ENCODE results near the gene HRNR.

HRNR gene

DNA sequence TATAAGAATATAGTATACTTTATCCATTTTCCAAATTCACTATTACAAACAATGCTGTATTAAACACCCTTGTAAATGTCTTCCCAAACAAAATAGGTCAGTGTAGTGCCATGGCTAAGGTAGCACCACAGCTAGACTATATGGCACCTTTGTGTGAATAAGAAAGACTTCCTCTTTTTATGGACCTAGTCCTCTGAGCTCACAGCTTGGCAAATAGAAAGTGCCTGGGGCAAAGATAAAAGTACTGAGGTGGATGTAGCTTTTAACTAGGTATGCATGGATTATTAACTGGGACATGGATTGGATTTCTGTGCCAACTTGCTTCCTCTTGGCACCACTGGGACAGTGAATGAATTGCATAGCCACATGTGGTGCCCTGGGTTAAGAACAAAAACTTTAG lies 25.0 kb downstream of the HRNR start:
- H2AFZ ChIP-seq (ENCODE audit: low read depth, low read length): no peak overlapping the region
- DNase-seq (no peak), ATAC-seq (ENCODE audit: insufficient read depth, low read depth) (no peak)
- no peaks in the 10 kb centered on the region for H4K20me1 ChIP-seq (ENCODE audit: insufficient read depth, low read length)
- no peak overlapping the region for H3K4me2 ChIP-seq (ENCODE audit: insufficient read depth, low read length)
- H3K4me3 ChIP-seq (ENCODE audit: low read depth in 1 of 2, low read length in 2 of 2): no peak overlapping the region
- H3K36me3 ChIP-seq (ENCODE audit: insufficient read depth, low read length): no peaks in the 10 kb centered on the region
- H3K27ac ChIP-seq (ENCODE audit: low read length): no peak overlapping the region
- H3K9me3 ChIP-seq (ENCODE audit: insufficient read depth, low read length, severe bottlenecking): no peaks in the 10 kb centered on the region
- TF ChIP-seq, protein P1, sequence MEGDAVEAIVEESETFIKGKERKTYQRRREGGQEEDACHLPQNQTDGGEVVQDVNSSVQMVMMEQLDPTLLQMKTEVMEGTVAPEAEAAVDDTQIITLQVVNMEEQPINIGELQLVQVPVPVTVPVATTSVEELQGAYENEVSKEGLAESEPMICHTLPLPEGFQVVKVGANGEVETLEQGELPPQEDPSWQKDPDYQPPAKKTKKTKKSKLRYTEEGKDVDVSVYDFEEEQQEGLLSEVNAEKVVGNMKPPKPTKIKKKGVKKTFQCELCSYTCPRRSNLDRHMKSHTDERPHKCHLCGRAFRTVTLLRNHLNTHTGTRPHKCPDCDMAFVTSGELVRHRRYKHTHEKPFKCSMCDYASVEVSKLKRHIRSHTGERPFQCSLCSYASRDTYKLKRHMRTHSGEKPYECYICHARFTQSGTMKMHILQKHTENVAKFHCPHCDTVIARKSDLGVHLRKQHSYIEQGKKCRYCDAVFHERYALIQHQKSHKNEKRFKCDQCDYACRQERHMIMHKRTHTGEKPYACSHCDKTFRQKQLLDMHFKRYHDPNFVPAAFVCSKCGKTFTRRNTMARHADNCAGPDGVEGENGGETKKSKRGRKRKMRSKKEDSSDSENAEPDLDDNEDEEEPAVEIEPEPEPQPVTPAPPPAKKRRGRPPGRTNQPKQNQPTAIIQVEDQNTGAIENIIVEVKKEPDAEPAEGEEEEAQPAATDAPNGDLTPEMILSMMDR (IDR thresholded peaks at IDR 0.05; ENCODE audit: borderline replicate concordance, extremely low read depth, low read length, poor library complexity, severe bottlenecking): no peak
- no peak for TF ChIP-seq EZH2 (IDR thresholded peaks at IDR 0.05; ENCODE audit: borderline replicate concordance, low read depth, low read length, severe bottlenecking)
- H3K79me2 ChIP-seq (ENCODE audit: insufficient read depth, low read length): no peaks in the 10 kb centered on the region
- H3K4me1 ChIP-seq (ENCODE audit: insufficient read depth, low read length): no peaks in the 10 kb centered on the region
- H3K9ac ChIP-seq (ENCODE audit: low read depth, low read length): no peak overlapping the region
- H3K27me3 ChIP-seq (ENCODE audit: insufficient read depth, low read length, poor library complexity): no peaks in the 10 kb centered on the region

DNA sequence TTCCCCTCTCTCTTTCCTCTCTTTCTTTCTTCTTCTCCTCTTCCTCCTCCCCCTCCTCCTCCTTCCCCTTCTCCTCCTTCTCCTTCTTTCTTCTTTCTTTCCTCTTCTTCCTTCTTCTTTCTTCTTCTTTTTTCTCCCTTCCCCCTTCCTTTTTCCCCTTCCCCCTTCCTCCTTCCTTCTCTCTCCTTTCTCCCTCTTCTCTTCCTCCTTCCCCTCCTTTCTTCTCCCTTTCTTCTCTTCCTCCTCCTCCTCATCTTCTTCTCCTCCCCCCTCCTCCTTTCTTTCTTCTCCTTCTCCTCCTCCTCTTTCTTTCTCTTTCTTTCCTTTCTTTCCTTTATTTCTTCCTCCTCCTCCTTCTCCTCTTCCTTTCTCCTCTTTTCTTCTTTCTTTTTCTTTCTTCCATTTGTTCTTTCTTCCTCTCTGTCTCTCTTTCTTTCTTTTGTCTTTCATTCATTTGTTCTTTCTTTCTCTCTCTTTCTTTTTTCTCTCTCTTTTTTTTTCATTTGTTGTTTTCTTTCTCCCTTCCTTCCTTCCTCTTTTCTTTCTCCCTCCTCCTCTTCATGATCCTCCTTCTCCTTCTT lies 26.5 kb downstream of the HRNR start:
- Histone ChIP-seq H4K20me1 (ENCODE audit: insufficient read depth, low read length) (no peaks in the 10 kb centered on the region), H3K9me3 (ENCODE audit: insufficient read depth, low read length, severe bottlenecking) (no peaks in the 10 kb centered on the region), H2AFZ (ENCODE audit: low read depth, low read length) (no peak overlapping the region), H3K27ac (ENCODE audit: low read length) (no peak overlapping the region), H3K4me1 (ENCODE audit: insufficient read depth, low read length) (no peaks in the 10 kb centered on the region), H3K9ac (ENCODE audit: low read depth, low read length) (no peak overlapping the region), H3K36me3 (ENCODE audit: insufficient read depth, low read length) (no peaks in the 10 kb centered on the region), H3K4me2 (ENCODE audit: insufficient read depth, low read length) (no peak overlapping the region), H3K4me3 (ENCODE audit: low read depth in 1 of 2, low read length in 2 of 2) (no peak overlapping the region), H3K79me2 (ENCODE audit: insufficient read depth, low read length) (no peaks in the 10 kb centered on the region), H3K27me3 (ENCODE audit: insufficient read depth, low read length, poor library complexity) (no peaks in the 10 kb centered on the region)
- TF ChIP-seq, protein P1 (IDR thresholded peaks at IDR 0.05; ENCODE audit: borderline replicate concordance, extremely low read depth, low read length, poor library complexity, severe bottlenecking): no peak
- no peak for TF ChIP-seq EZH2 (IDR thresholded peaks at IDR 0.05; ENCODE audit: borderline replicate concordance, low read depth, low read length, severe bottlenecking)
- ATAC-seq (ENCODE audit: insufficient read depth, low read depth) (no peak), DNase-seq (no peak)

DNA sequence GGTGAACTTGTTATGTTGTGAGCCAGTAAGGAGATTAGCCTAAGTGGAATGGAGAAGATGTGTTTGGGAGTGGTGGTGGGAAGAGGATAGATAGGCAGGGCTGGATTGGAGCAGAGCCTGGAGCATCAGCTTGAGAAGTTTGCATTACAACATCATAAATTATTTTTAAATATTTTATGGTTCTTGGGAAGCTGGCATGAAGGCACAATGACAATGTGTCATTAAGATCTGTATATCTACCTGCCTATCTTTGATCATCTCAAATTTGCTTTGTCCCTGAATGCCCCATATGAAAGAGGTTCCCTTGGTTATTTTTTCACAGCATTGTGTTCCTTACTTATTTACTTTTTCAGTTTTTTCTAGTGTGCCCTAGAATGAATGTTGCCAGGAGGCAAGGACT lies 32.3 kb downstream of the HRNR start:
- DNase-seq: no peak
- no peak overlapping the region for H3K27ac ChIP-seq (ENCODE audit: low read length)

More for the DNA sequence above, 32.3 kb downstream of the HRNR start:
- Histone ChIP-seq H3K36me3 (ENCODE audit: insufficient read depth, low read length) (no peaks in the 10 kb centered on the region), H2AFZ (ENCODE audit: low read depth, low read length) (no peak overlapping the region), H4K20me1 (ENCODE audit: insufficient read depth, low read length) (no peaks in the 10 kb centered on the region; the same call in 1 of the 2 replicates), H3K4me1 (ENCODE audit: insufficient read depth, low read length) (no peaks in the 10 kb centered on the region), H3K4me3 (ENCODE audit: low read depth in 1 of 2, low read length in 2 of 2) (no peak overlapping the region), H3K9ac (ENCODE audit: low read depth, low read length) (no peak overlapping the region), H3K4me2 (ENCODE audit: insufficient read depth, low read length) (no peak overlapping the region), H3K79me2 (ENCODE audit: insufficient read depth, low read length) (no peaks in the 10 kb centered on the region), H3K27me3 (ENCODE audit: insufficient read depth, low read length, poor library complexity) (peaks cover 10% of the 10 kb centered on the region), H3K9me3 (ENCODE audit: insufficient read depth, low read length, severe bottlenecking) (no peaks in the 10 kb centered on the region)
- no peak for ATAC-seq (ENCODE audit: insufficient read depth, low read depth)
- no peak for TF ChIP-seq EZH2 (IDR thresholded peaks at IDR 0.05; ENCODE audit: borderline replicate concordance, low read depth, low read length, severe bottlenecking)
- TF ChIP-seq, protein P1 (IDR thresholded peaks at IDR 0.05; ENCODE audit: borderline replicate concordance, extremely low read depth, low read length, poor library complexity, severe bottlenecking): no peak
